H9 (cell line): ENCODE results near the gene GALNT17. TPM values are rescaled to one million over a fixed set of nuclear protein-coding genes. Genes with fewer than 3 reads are reported as not detected.

Experiments used
- DNase-seq: peaks from one replicate; pipeline ENCODE4 v3.0.0-alpha.2; 2017
- H2AFZ ChIP-seq: one replicate; pipeline ENCODE4 v1.6.1; 2013; ENCODE audit warnings: mild to moderate bottlenecking, low read length, control low read depth, moderate library complexity
- H2AK5ac ChIP-seq: 2 replicates; pipeline ENCODE4 v1.6.1; 2013; ENCODE audit warnings: low read length, control low read depth, mixed read lengths; ENCODE audit not compliant: insufficient read length
- H2BK120ac ChIP-seq: one replicate; pipeline ENCODE4 v1.6.1; 2013; ENCODE audit warnings: low read depth, mild to moderate bottlenecking, low read length, control low read depth, inconsistent platforms; ENCODE audit not compliant: poor library complexity, severe bottlenecking
- H2BK12ac ChIP-seq: 2 replicates; pipeline ENCODE4 v1.6.1; 2013; ENCODE audit warnings: low read length, control low read depth, mixed read lengths, low read depth; ENCODE audit not compliant: insufficient read length
- H2BK15ac ChIP-seq: 2 replicates; pipeline ENCODE4 v1.6.1; 2013; ENCODE audit warnings: low read depth, low read length, control low read depth
- H2BK20ac ChIP-seq: one replicate; pipeline ENCODE4 v1.6.1; 2013; ENCODE audit warnings: low read depth, mild to moderate bottlenecking, low read length, control low read depth, inconsistent platforms; ENCODE audit not compliant: poor library complexity, severe bottlenecking
- H2BK5ac ChIP-seq: 2 replicates; pipeline ENCODE4 v1.6.1; 2013; ENCODE audit warnings: low read length, control low read depth, mixed read lengths; ENCODE audit not compliant: insufficient read length
- H3K14ac ChIP-seq: 2 replicates; pipeline ENCODE4 v1.6.1; 2013; ENCODE audit warnings: low read length, control low read depth; ENCODE audit not compliant: insufficient read depth
- H3K18ac ChIP-seq: 2 replicates; pipeline ENCODE4 v1.6.1; 2013; ENCODE audit warnings: low read depth, mild to moderate bottlenecking, mixed read lengths, low read length, control low read depth; ENCODE audit not compliant: insufficient read length
- H3K23ac ChIP-seq: 2 replicates; pipeline ENCODE4 v1.6.1; 2013; ENCODE audit warnings: low read length, control low read depth, mixed read lengths, low read depth; ENCODE audit not compliant: insufficient read length
- H3K23me2 ChIP-seq: 2 replicates; pipeline ENCODE4 v1.6.1; 2013; ENCODE audit warnings: low read depth, mild to moderate bottlenecking, mixed read lengths, low read length, control low read depth; ENCODE audit not compliant: insufficient read length, poor library complexity, severe bottlenecking
- H3K27ac ChIP-seq: 2 replicates; pipeline ENCODE4 v1.5.1; 2013; ENCODE audit warnings: low read length, control low read depth, mixed read lengths, low read depth; ENCODE audit not compliant: insufficient read length
- H3K27me3 ChIP-seq: 2 replicates; pipeline ENCODE4 v1.6.1; 2013; ENCODE audit warnings: low read length, control low read depth, inconsistent platforms; ENCODE audit not compliant: insufficient read depth
- H3K4ac ChIP-seq: 2 replicates; pipeline ENCODE4 v1.6.1; 2013; ENCODE audit warnings: low read depth, mild to moderate bottlenecking, control low read depth, inconsistent platforms, low read length, moderate library complexity
- H3K4me1 ChIP-seq: 2 replicates; pipeline ENCODE4 v1.6.1; 2013; ENCODE audit warnings: low read length, control low read depth, inconsistent platforms; ENCODE audit not compliant: insufficient read depth
- H3K4me2 ChIP-seq: 2 replicates; pipeline ENCODE4 v1.6.1; 2013; ENCODE audit warnings: low read length, control low read depth, mixed read lengths; ENCODE audit not compliant: insufficient read length, insufficient read depth
- H3K56ac ChIP-seq: 2 replicates; pipeline ENCODE4 v1.6.1; 2013; ENCODE audit warnings: low read depth, mild to moderate bottlenecking, mixed read lengths, low read length, control low read depth; ENCODE audit not compliant: insufficient read length
- H3K79me1 ChIP-seq: 2 replicates; pipeline ENCODE4 v1.6.1; 2013; ENCODE audit warnings: low read depth, mild to moderate bottlenecking, moderate library complexity, low read length, control low read depth, inconsistent platforms; ENCODE audit not compliant: insufficient read depth, poor library complexity, severe bottlenecking
- H3K79me2 ChIP-seq: 2 replicates; pipeline ENCODE4 v1.6.1; 2013; ENCODE audit warnings: low read length, control low read depth, inconsistent platforms; ENCODE audit not compliant: insufficient read depth
- H3K9ac ChIP-seq: 2 replicates; pipeline ENCODE4 v1.6.1; 2013; ENCODE audit warnings: low read length, control low read depth, mixed read lengths; ENCODE audit not compliant: insufficient read length; ENCODE audit errors: extremely low read depth
- H3K9me3 ChIP-seq: one replicate; pipeline ENCODE4 v1.6.1; 2013; ENCODE audit warnings: low read depth, low read length, inconsistent platforms; ENCODE audit not compliant: control insufficient read depth
- H3T11ph ChIP-seq: one replicate; pipeline ENCODE4 v1.6.1; 2013; ENCODE audit warnings: mild to moderate bottlenecking, low read length, control low read depth, inconsistent platforms
- H4K20me1 ChIP-seq: one replicate; pipeline ENCODE4 v1.6.1; 2013; ENCODE audit not compliant: control insufficient read depth, insufficient read length, insufficient read depth
- H4K5ac ChIP-seq: 2 replicates; pipeline ENCODE4 v1.6.1; 2013; ENCODE audit warnings: low read depth, mild to moderate bottlenecking, mixed read lengths, low read length, control low read depth; ENCODE audit not compliant: insufficient read length
- H4K8ac ChIP-seq: replicated peaks from 2 replicates; pipeline ENCODE4 v1.6.1; 2013; ENCODE audit warnings: low read length, control low read depth, mixed read lengths, low read depth; ENCODE audit not compliant: insufficient read length
- H4K91ac ChIP-seq: 2 replicates; pipeline ENCODE4 v1.6.1; 2013; ENCODE audit warnings: low read depth, mild to moderate bottlenecking, moderate library complexity, mixed read lengths, low read length, control low read depth; ENCODE audit not compliant: insufficient read length
- H3K27ac Mint-ChIP-seq, 3 experiments: 2 replicates in 2 of 3; 3 replicates in 1 of 3; pipeline ENCODE4 v1.8.0; 2020 to 2021; ENCODE audit warnings: mixed read lengths in 3 of 3, mild to moderate bottlenecking in 1 of 3, moderate library complexity in 1 of 3
- H3K27me3 Mint-ChIP-seq: 2 replicates; pipeline ENCODE4 v1.8.0; 2021; ENCODE audit warnings: low read depth, mild to moderate bottlenecking, moderate library complexity, mixed read lengths
- H3K36me3 Mint-ChIP-seq, 3 experiments: 2 replicates in 2 of 3; 3 replicates in 1 of 3; pipeline ENCODE4 v1.8.0; 2020 to 2021; ENCODE audit warnings: low read depth in 3 of 3, mixed read lengths in 3 of 3; ENCODE audit not compliant: insufficient read depth in 1 of 3
- H3K4me1 Mint-ChIP-seq, 2 experiments: 2 replicates each; pipeline ENCODE4 v1.8.0; 2020; ENCODE audit warnings: mixed read lengths in 2 of 2
- H3K4me3 Mint-ChIP-seq, 2 experiments: 2 replicates in 1 of 2; 3 replicates in 1 of 2; pipeline ENCODE4 v1.8.0; 2020 to 2021; ENCODE audit warnings: mild to moderate bottlenecking in 2 of 2, mixed read lengths in 2 of 2, moderate library complexity in 1 of 2
- H3K9me3 Mint-ChIP-seq, 2 experiments: 2 replicates in 1 of 2; 3 replicates in 1 of 2; pipeline ENCODE4 v1.8.0; 2020; ENCODE audit warnings: mild to moderate bottlenecking in 2 of 2, mixed read lengths in 2 of 2, moderate library complexity in 1 of 2
- CTCF ChIP-seq: fragments of 200-600 bp; sonication (generic); conservative IDR thresholded peaks from 3 replicates; pipeline ENCODE4 v1.8.0; 2021; ENCODE audit warnings: antibody characterized with exemption, mild to moderate bottlenecking
- WGBS: extraction: QIAGEN DNeasy Blood & Tissue Kit; methylation state at CpG from one replicate; pipeline ENCODE4 v1.1.7; 2013; ENCODE audit warnings: missing lambda C conversion rate, low lambda C conversion rate, mixed read lengths; ENCODE audit not compliant: insufficient read length; ENCODE audit errors: extremely low coverage; 5-methylcytosine and 5-hydroxymethylcytosine counted together
- total RNA-seq: library from RNA; stranded (reverse); gene quantifications from 2 replicates; pipeline ENCODE4 v1.2.1, GENCODE V29; 2021

The GALNT17 gene
- total RNA-seq, 1 experiment from 2014 or later, result 43.2 TPM

DNA sequence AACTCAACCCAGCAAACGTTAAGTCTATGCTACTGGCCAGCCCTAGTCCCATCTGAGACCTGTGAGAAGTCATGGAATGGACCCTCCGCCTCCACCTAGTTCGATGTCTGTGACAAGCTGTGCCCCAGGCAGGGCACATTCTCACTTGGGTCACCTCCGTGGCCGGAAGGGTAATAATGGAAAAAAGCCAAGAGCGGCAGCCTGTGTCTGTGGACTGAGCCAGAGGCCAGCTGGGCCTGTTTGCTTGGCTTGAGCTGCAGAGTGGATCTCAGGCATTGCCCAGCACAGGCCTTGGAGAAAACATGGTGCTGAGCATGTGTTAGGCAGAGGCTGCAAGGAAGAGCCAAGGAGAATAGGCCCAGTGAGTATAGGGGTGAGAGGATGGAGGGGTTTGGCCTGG lies 97.8 kb downstream of the GALNT17 start:
- Mint-ChIP-seq H3K4me3 (no peak overlapping the region), H3K27ac (0 out of 7 replicates have a peak overlapping the region, but pooled peaks of 1 of the 3 experiments have one; percentile 16), H3K9me3 (peaks cover 16 to 17% of the 10 kb centered on the region in 2 experiments), H3K4me1 (peaks cover 4 to 7% of the 10 kb centered on the region in 2 experiments), H3K36me3 (peaks cover 40 to 59% (median 51%) of the 10 kb centered on the region in 3 experiments), H3K27me3 (no peaks in the 10 kb centered on the region)
- no peaks in the 10 kb centered on the region for H3K9me3 ChIP-seq
- no peak overlapping the region for H3K4me2 ChIP-seq
- H2AFZ ChIP-seq, result no peak overlapping the region
- no peak overlapping the region for H4K8ac ChIP-seq
- TF ChIP-seq CTCF, result no peak
- no peak overlapping the region for H4K5ac ChIP-seq
- H3T11ph ChIP-seq, result no peak overlapping the region
- H3K27me3 ChIP-seq, result no peaks in the 10 kb centered on the region
- no peak overlapping the region for H2AK5ac ChIP-seq
- H4K20me1 ChIP-seq, result no peaks in the 10 kb centered on the region
- no peak overlapping the region for H2BK12ac ChIP-seq
- H3K23me2 ChIP-seq, result no peaks in the 10 kb centered on the region
- no peak overlapping the region for H4K91ac ChIP-seq
- no peak overlapping the region for H2BK15ac ChIP-seq
- DNase-seq, result no peak
- no CpG with 5 or more reads among the region's 6 CpGs for WGBS
- peaks cover 11% of the 10 kb centered on the region for H3K79me1 ChIP-seq
- H3K23ac ChIP-seq, result no peak overlapping the region
- no peak overlapping the region for H3K9ac ChIP-seq
- H2BK120ac ChIP-seq, result no peak overlapping the region
- H3K27ac ChIP-seq, result no peak overlapping the region
- H3K4me1 ChIP-seq, result no peaks in the 10 kb centered on the region
- no peak overlapping the region for H3K14ac ChIP-seq
- H2BK20ac ChIP-seq, result no peak overlapping the region
- no peak overlapping the region for H3K18ac ChIP-seq
- peaks cover 30% of the 10 kb centered on the region; the same call in 1 of the 2 replicates for H3K79me2 ChIP-seq
- no peak overlapping the region for H2BK5ac ChIP-seq
- no peak overlapping the region for H3K56ac ChIP-seq
- no peak overlapping the region for H3K4ac ChIP-seq
